IgD-negative memory B cell (primary cell): ENCODE results near the gene PCDHGA10. TPM values are rescaled to one million over a fixed set of nuclear protein-coding genes. Genes with fewer than 3 reads are reported as not detected.

ENCODE experiments used
- polyA plus RNA-seq: library from polyadenylated mRNA; unstranded; fragments of 300-500 nt; fragmentation: Illumina TruSeq; gene quantifications from one replicate; pipeline ENCODE4 v1.2.3, GENCODE V29; 2021

The PCDHGA10 gene
- polyA plus RNA-seq, 1 donor from 2014 or later, result 0.15 TPM

Other genes with a start within 250 kb of the PCDHGA10 start
- not detected for gene PCDHB7, start 240.3 kb upstream of the PCDHGA10 start, polyA plus RNA-seq
- not detected for gene PCDHB8, start 235.2 kb upstream of the PCDHGA10 start, polyA plus RNA-seq
- gene PCDHB16, start 230.6 kb upstream of the PCDHGA10 start, polyA plus RNA-seq, result not detected
- 0.31 TPM for gene PCDHB9, start 225.8 kb upstream of the PCDHGA10 start, polyA plus RNA-seq
- gene PCDHB10, start 220.6 kb upstream of the PCDHGA10 start, polyA plus RNA-seq, result not detected
- not detected for gene PCDHB11, start 213.4 kb upstream of the PCDHGA10 start, polyA plus RNA-seq
- gene PCDHB12, start 204.3 kb upstream of the PCDHGA10 start, polyA plus RNA-seq, result not detected
- gene PCDHB13, start 199.1 kb upstream of the PCDHGA10 start, polyA plus RNA-seq, result 0.05 TPM
- gene PCDHB14, start 189.6 kb upstream of the PCDHGA10 start, polyA plus RNA-seq, result not detected
- not detected for gene PCDHB15, start 167.6 kb upstream of the PCDHGA10 start, polyA plus RNA-seq
- gene SLC25A2, start 108.9 kb upstream of the PCDHGA10 start, polyA plus RNA-seq, result not detected
- gene TAF7, start 92.2 kb upstream of the PCDHGA10 start, polyA plus RNA-seq, result 216 TPM
- not detected for gene PCDHGA1, start 82.5 kb upstream of the PCDHGA10 start, polyA plus RNA-seq
- gene PCDHGA2, start 74.2 kb upstream of the PCDHGA10 start, polyA plus RNA-seq, result not detected
- gene PCDHGA3, start 69.2 kb upstream of the PCDHGA10 start, polyA plus RNA-seq, result 0.23 TPM
- 0.41 TPM for gene PCDHGB1, start 62.9 kb upstream of the PCDHGA10 start, polyA plus RNA-seq
- not detected for gene PCDHGA4, start 58.0 kb upstream of the PCDHGA10 start, polyA plus RNA-seq
- 0.21 TPM for gene PCDHGB2, start 53.0 kb upstream of the PCDHGA10 start, polyA plus RNA-seq
- not detected for gene PCDHGA5, start 48.8 kb upstream of the PCDHGA10 start, polyA plus RNA-seq
- not detected for gene PCDHGB3, start 42.7 kb upstream of the PCDHGA10 start, polyA plus RNA-seq
- gene PCDHGA6, start 39.1 kb upstream of the PCDHGA10 start, polyA plus RNA-seq, result 0.08 TPM
- not detected for gene PCDHGA7, start 30.2 kb upstream of the PCDHGA10 start, polyA plus RNA-seq
- 0.08 TPM for gene PCDHGB4, start 25.3 kb upstream of the PCDHGA10 start, polyA plus RNA-seq
- not detected for gene PCDHGA8, start 20.4 kb upstream of the PCDHGA10 start, polyA plus RNA-seq
- 1.9 TPM for gene PCDHGB5, start 15.0 kb upstream of the PCDHGA10 start, polyA plus RNA-seq
- 0.29 TPM for gene PCDHGA9, start 10.2 kb upstream of the PCDHGA10 start, polyA plus RNA-seq
- gene PCDHGB6, start 5.0 kb upstream of the PCDHGA10 start, polyA plus RNA-seq, result 0.39 TPM
- 0.21 TPM for gene PCDHGB7, start 4.7 kb downstream of the PCDHGA10 start, polyA plus RNA-seq
- 0.15 TPM for gene PCDHGA11, start 8.1 kb downstream of the PCDHGA10 start, polyA plus RNA-seq
- 0.59 TPM for gene PCDHGA12, start 17.5 kb downstream of the PCDHGA10 start, polyA plus RNA-seq
- 3.9 TPM for gene PCDHGC3, start 63.0 kb downstream of the PCDHGA10 start, polyA plus RNA-seq
- not detected for gene PCDHGC4, start 72.0 kb downstream of the PCDHGA10 start, polyA plus RNA-seq
- gene PCDHGC5, start 76.1 kb downstream of the PCDHGA10 start, polyA plus RNA-seq, result not detected
- gene DIAPH1, start 206.0 kb downstream of the PCDHGA10 start, polyA plus RNA-seq, result 57.6 TPM
- 96.1 TPM for gene HDAC3, start 223.9 kb downstream of the PCDHGA10 start, polyA plus RNA-seq
- gene RELL2, start 224.0 kb downstream of the PCDHGA10 start, polyA plus RNA-seq, result 5.9 TPM
- 9.9 TPM for gene FCHSD1, start 238.4 kb downstream of the PCDHGA10 start, polyA plus RNA-seq